OCI-LY1 (cell line): ENCODE data around the gene YBX2.
A peak's percentile ranks its signal among the peaks of the same experiment; 100 is the strongest.
"Not testable (repeated sequence)": the region's sequence is repeated elsewhere in the genome, so short reads cannot be mapped to it uniquely, and the experiment has no call there.

Source experiments
- H2AFZ ChIP-seq: fragments of 200-600 bp; sonication (generic), shearing (Covaris generic); 2 replicates; pipeline ENCODE4 v1.6.0; 2014; ENCODE audit warnings: antibody characterized with exemption, mild to moderate bottlenecking, low read length
- H3F3A ChIP-seq: fragments of 200-600 bp; sonication (generic), shearing (Covaris generic); 2 replicates; pipeline ENCODE4 v1.6.0; 2014; ENCODE audit warnings: mild to moderate bottlenecking, antibody characterized with exemption, low read length, moderate library complexity; ENCODE audit not compliant: insufficient read depth
- H3K27ac ChIP-seq: fragments of 200-600 bp; sonication (generic); 2 replicates; pipeline ENCODE4 v1.5.1; 2014; ENCODE audit warnings: low read length, mixed run types, mild to moderate bottlenecking, low read depth; ENCODE audit not compliant: poor library complexity, severe bottlenecking
- H3K27me3 ChIP-seq: fragments of 200-600 bp; sonication (generic); 2 replicates; pipeline ENCODE4 v1.6.0; 2014; ENCODE audit warnings: antibody characterized with exemption, mild to moderate bottlenecking, low read length, moderate library complexity; ENCODE audit not compliant: insufficient read depth
- H3K36me3 ChIP-seq: fragments of 200-600 bp; sonication (generic); 2 replicates; pipeline ENCODE4 v1.6.1; 2014; ENCODE audit warnings: mild to moderate bottlenecking, antibody characterized with exemption, low read length, moderate library complexity, mixed read lengths; ENCODE audit not compliant: insufficient read depth
- H3K4me1 ChIP-seq: fragments of 200-600 bp; sonication (generic); 2 replicates; pipeline ENCODE4 v1.5.1; 2014; ENCODE audit warnings: mild to moderate bottlenecking, low read length, moderate library complexity; ENCODE audit not compliant: insufficient read depth, severe bottlenecking
- H3K4me2 ChIP-seq: fragments of 200-600 bp; sonication (generic), shearing (Covaris generic); 2 replicates; pipeline ENCODE4 v1.6.1; 2014; ENCODE audit warnings: low read length
- H3K4me3 ChIP-seq: fragments of 200-600 bp; sonication (generic); 2 replicates; pipeline ENCODE4 v1.5.1; 2014; ENCODE audit warnings: low read length, low read depth, mild to moderate bottlenecking, mixed read lengths; ENCODE audit not compliant: poor library complexity, severe bottlenecking
- H3K79me2 ChIP-seq: fragments of 200-600 bp; shearing (Covaris generic); 2 replicates; pipeline ENCODE4 v1.6.1; 2016; ENCODE audit warnings: mixed run types, low read length, mixed read lengths; ENCODE audit not compliant: insufficient read depth
- H3K9ac ChIP-seq: fragments of 200-600 bp; sonication (generic), shearing (Covaris generic); 2 replicates; pipeline ENCODE4 v1.6.1; 2014; ENCODE audit warnings: mild to moderate bottlenecking, low read length, mixed read lengths
- H3K9me2 ChIP-seq: fragments of 200-600 bp; sonication (generic), shearing (Covaris generic); 2 replicates; pipeline ENCODE4 v1.6.1; 2014; ENCODE audit warnings: low read depth, mild to moderate bottlenecking, low read length, mixed read lengths
- H3K9me3 ChIP-seq: fragments of 200-600 bp; shearing (Covaris generic); 2 replicates; pipeline ENCODE4 v1.6.1; 2014; ENCODE audit warnings: low read length, mixed read lengths
- H4K20me1 ChIP-seq: fragments of 200-600 bp; sonication (generic), shearing (Covaris generic); 2 replicates; pipeline ENCODE4 v1.6.0; 2016; ENCODE audit warnings: mild to moderate bottlenecking, low read length; ENCODE audit not compliant: insufficient read depth
- EZH2 ChIP-seq: fragments of 200-600 bp; sonication (generic), shearing (Covaris generic); IDR thresholded peaks from 2 replicates; pipeline ENCODE4 v1.8.0; 2017; ENCODE audit warnings: borderline replicate concordance, mixed run types, mild to moderate bottlenecking, antibody characterized with exemption, low read length, moderate library complexity, mixed read lengths
- TF ChIP-seq, protein P1 (sequence below): fragments of 200-600 bp; sonication (generic), shearing (Covaris generic); IDR thresholded peaks from 2 replicates; pipeline ENCODE4 v1.5.1; 2017; ENCODE audit warnings: mild to moderate bottlenecking, antibody characterized with exemption, low read length, moderate library complexity, mixed read lengths

The YBX2 gene

DNA sequence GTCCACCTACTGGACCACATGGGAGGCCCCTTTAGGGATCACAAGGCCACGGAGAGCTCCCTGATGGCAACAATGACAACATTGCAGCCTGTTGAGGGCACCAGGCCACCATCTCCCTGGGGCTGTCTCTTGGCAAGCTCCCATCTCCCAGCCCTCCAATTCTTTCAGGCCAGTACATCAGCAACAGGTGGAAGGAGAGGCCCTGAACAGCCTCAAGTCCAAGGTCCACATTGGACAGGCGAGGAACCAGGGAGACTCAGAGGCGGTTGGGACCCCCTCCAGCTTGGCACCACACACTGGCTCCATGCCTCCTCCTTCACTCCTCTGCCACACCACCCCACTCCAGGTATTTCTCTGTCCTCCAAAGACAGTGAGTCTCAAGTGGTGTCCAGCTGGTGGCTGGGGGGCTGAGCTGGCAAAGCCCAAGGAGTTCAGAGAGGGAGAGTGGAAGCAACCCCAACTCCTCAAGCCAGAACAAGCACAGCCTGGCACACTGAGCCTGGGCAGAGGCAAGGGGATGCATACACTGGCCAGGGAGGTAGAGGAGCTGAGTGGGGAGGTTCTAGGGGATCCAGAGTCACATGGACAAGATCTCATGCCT, 40.6 kb upstream of the YBX2 start:
- H3K4me1 ChIP-seq = peaks cover 51% of the 10 kb centered on the region
- H3K9ac ChIP-seq = peak overlapping the region; percentile 88; the same call in 1 of the 2 replicates
- H3F3A ChIP-seq = no peaks in the 10 kb centered on the region
- H3K79me2 ChIP-seq = no peaks in the 10 kb centered on the region
- H3K4me3 ChIP-seq = no peak overlapping the region
- TF ChIP-seq, protein P1, sequence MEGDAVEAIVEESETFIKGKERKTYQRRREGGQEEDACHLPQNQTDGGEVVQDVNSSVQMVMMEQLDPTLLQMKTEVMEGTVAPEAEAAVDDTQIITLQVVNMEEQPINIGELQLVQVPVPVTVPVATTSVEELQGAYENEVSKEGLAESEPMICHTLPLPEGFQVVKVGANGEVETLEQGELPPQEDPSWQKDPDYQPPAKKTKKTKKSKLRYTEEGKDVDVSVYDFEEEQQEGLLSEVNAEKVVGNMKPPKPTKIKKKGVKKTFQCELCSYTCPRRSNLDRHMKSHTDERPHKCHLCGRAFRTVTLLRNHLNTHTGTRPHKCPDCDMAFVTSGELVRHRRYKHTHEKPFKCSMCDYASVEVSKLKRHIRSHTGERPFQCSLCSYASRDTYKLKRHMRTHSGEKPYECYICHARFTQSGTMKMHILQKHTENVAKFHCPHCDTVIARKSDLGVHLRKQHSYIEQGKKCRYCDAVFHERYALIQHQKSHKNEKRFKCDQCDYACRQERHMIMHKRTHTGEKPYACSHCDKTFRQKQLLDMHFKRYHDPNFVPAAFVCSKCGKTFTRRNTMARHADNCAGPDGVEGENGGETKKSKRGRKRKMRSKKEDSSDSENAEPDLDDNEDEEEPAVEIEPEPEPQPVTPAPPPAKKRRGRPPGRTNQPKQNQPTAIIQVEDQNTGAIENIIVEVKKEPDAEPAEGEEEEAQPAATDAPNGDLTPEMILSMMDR = no peak
- TF ChIP-seq EZH2 = no peak
- H3K27ac ChIP-seq = peak overlapping the region; percentile 90
- H2AFZ ChIP-seq = peak overlapping the region; percentile 43; the same call in 1 of the 2 replicates
- no peaks in the 10 kb centered on the region for H3K9me2 ChIP-seq
- peak overlapping the region; percentile 93; the same call in 1 of the 2 replicates for H3K4me2 ChIP-seq
- no peaks in the 10 kb centered on the region for H3K27me3 ChIP-seq
- peaks cover 5% of the 10 kb centered on the region; the same call in 1 of the 2 replicates for H3K36me3 ChIP-seq
- H3K9me3 ChIP-seq = no peaks in the 10 kb centered on the region
- H4K20me1 ChIP-seq = no peaks in the 10 kb centered on the region

DNA sequence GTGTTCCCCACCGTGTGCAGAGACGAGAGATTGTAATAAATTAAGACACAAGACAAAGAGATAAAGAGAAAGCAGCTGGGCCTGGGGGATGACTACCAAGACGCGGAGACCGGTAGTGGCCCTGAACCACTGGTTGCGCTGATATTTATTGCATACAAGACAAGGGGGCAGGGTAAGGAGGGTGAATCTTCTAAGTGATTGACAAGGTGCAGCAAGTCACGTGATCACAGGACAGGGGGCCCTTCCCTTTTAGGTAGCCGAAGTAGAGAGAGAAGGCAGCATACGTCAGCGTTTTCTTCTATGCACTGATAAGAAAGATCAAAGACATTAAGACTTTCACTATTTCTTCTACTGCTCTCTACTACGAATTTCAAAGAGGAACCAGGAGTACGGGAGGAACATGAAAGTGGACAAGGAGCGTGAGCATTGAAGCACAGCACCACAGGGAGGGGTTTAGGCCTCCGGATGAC, 38.2 kb upstream of the YBX2 start:
- Histone ChIP-seq H3K4me3 (peak overlapping the region; percentile 17), H3K27ac (peak overlapping the region; percentile 78), H3K9ac (peak overlapping the region; percentile 8; the same call in 1 of the 2 replicates), H3K4me1 (peaks cover 59% of the 10 kb centered on the region), H3K4me2 (peak overlapping the region; percentile 41)
- not testable (repeated sequence) for H3K27me3 ChIP-seq, H3K9me2 ChIP-seq, H3K79me2 ChIP-seq, H3K36me3 ChIP-seq, H2AFZ ChIP-seq, H3K9me3 ChIP-seq, H3F3A ChIP-seq, H4K20me1 ChIP-seq

DNA sequence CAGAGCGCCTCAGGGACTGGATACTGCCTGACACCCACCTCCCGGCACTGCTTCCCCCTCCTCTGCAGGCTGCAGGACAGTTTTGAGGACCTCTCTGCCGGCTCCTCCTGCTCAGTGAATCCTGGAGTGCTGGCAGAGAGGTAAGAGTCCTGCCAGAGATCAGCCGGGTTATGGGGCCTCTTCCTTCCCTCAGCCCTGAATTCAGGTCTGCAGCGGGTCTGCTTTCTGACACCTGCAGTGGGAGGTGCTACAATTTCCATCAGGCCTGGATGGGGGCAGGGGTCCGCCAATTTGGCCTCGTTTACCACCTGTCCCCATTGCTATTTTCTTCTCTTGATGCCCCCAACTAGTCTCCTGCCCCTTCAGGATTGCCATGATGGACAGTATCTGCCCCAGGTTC, 37.7 kb upstream of the YBX2 start:
- H2AFZ ChIP-seq = no peak overlapping the region
- H4K20me1 ChIP-seq = no peaks in the 10 kb centered on the region
- peak overlapping the region; percentile 78 for H3K27ac ChIP-seq
- peak overlapping the region; percentile 8; the same call in 1 of the 2 replicates for H3K9ac ChIP-seq
- peak overlapping the region; percentile 41 for H3K4me2 ChIP-seq
- H3K9me2 ChIP-seq = no peaks in the 10 kb centered on the region
- no peaks in the 10 kb centered on the region for H3K27me3 ChIP-seq
- no peaks in the 10 kb centered on the region for H3K36me3 ChIP-seq
- H3K4me3 ChIP-seq = peak overlapping the region; percentile 17
- TF ChIP-seq, protein P1 = no peak
- TF ChIP-seq EZH2 = no peak
- no peaks in the 10 kb centered on the region for H3F3A ChIP-seq
- peaks cover 56% of the 10 kb centered on the region for H3K4me1 ChIP-seq
- H3K9me3 ChIP-seq = no peaks in the 10 kb centered on the region
- no peaks in the 10 kb centered on the region for H3K79me2 ChIP-seq

DNA sequence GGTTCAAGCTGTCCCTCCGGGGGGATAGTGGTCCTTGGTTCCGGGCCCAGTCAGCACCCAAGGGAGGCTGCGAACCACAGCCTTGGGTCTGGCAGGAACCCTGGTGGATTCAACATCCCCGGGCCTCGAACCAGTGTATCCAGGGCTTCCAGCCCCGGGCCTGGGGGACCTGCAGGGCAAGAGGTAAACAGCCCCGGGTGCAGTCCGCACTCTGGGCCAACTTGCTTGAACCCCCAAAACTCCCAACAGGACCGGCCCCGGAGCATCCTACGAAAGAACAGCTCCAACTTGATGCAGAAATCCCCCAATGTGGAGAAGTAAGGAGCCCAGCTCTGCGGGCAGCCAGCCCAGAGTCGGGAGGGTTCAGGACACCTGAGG, 36.2 kb upstream of the YBX2 start:
- H3K79me2 ChIP-seq = no peaks in the 10 kb centered on the region
- H3F3A ChIP-seq = no peaks in the 10 kb centered on the region
- H4K20me1 ChIP-seq = no peaks in the 10 kb centered on the region
- H3K4me3 ChIP-seq = peak overlapping the region; percentile 98
- H3K9me2 ChIP-seq = no peaks in the 10 kb centered on the region
- peak overlapping the region; percentile 88 for H3K4me2 ChIP-seq
- H3K27me3 ChIP-seq = no peaks in the 10 kb centered on the region
- no peak overlapping the region for H2AFZ ChIP-seq
- H3K36me3 ChIP-seq = peaks cover 11% of the 10 kb centered on the region; the same call in 1 of the 2 replicates
- H3K27ac ChIP-seq = peak overlapping the region; percentile 81
- TF ChIP-seq, protein P1 = no peak
- no peak for TF ChIP-seq EZH2
- H3K9ac ChIP-seq = peak overlapping the region; percentile 68
- peaks cover 41% of the 10 kb centered on the region for H3K4me1 ChIP-seq
- no peaks in the 10 kb centered on the region for H3K9me3 ChIP-seq
